MV-4-11 (cell line): ENCODE results near the gene TSPAN9.

Experiments used
- DNase-seq: peaks from one replicate; lab custom pipeline; 2025; lab: John Stamatoyannopoulos, UW

Gene TSPAN9

DNA sequence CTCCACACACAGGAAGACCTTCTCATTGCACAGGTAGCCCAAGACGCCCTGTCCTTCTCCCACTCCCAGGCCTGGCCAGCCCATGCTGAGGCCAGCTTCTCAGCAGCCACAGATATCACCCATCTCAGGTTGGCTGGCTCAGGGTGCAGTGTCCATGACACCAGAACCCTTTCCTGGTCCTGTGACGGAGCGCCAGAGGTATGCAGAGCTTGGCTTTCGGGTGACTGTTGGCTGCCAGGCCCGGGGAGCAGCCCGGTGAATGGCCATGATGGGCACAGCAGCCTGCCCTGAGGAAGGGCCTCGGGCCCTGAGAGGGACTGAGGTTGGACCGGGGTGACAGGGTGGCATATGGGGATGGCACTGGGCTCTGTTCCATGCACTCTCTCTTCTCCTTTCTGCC, 173.4 kb downstream of the TSPAN9 start:
- DNase-seq, result no peak

DNA sequence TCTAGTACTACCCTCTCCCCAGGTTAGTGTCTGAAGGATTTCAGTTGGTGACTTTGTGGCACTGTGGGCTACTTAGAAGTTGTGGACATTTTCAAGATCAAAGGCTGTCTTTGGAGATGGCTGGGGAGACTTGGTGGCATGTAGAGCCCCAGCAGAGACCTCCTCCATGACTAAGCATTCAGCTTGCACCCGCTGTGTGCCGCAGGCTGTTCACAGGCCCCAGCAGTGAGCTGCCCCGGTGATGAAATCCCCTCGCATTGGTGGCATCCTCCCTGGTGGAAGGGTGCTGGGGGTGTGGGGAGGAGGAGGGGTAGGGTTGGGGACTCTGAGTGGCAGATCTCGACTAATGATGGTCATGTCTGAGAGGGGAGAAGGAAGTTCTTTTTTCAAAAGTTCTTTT, 173.9 kb downstream of the TSPAN9 start:
- peak; percentile 59 for DNase-seq

DNA sequence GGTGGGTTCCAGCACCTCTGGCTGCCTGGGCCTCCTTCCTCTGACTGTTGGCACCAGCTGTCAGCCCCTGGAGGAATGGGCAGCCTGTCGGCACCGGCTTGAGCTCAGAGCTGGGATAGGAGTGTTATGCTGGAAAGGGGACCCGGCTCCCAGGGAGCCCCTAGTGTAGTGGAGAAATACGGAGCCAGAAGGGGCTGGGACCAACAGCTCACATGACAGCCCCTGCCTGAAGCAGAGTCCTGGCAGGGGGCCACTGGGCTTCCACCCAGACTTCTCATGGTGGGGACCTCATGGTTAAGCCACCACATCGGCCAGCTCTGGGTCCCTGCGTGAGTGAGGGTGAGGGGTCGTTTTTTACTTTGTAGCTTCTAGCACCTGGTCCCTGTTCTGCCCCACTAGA, 174.5 kb downstream of the TSPAN9 start:
- no peak for DNase-seq

DNA sequence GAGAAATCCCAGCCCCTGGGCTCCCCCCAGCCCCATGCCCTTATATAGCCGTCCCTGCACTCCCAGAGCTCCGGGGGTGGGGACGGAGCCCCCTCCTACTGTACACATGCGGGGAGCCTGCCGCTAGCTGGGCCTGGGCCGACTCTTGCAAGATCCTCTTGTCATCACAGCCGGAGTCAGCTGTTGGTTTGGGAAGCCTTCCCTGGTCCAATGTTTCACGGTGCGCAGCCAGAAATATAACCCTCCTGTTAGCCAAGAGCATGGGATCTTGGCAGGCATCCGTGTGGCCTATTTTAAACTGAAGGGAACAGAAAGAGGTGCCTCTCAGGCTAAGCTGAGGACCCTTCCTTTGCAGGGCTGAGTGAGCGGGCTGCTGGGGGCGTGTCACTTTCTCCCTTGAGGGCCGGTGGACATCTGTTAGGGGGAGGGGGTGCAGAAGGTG, 175.3 kb downstream of the TSPAN9 start:
- DNase-seq, result no peak

DNA sequence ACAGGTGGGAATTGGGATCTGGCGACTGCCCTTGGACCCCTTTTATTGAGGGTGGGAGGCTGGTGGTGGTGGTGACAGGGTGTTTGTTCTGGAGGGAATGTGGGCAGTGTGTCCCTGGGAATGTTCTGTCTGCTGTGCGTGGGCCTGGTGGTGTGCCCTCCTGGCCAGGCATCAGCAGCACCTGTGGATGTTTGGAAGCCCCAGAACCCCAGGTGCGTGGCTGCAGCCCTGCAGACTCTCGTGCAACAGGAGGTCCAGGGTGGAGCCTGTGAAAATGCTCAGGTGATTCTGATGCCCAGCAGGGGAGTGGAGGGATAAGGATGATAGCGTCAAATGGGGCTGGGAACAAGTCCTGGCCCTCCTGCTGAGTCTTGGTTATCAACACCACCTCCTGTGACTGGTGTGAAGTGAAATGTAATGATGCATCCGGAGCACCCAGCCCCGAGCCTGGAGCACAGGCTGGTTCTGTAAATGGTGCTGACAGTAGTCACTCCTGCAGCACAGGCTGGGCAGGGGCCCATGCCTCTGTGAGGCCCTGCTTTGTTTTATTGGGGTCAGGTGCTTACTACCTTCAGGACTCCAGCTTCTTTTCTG, 176.6 kb downstream of the TSPAN9 start:
- DNase-seq, result no peak

DNA sequence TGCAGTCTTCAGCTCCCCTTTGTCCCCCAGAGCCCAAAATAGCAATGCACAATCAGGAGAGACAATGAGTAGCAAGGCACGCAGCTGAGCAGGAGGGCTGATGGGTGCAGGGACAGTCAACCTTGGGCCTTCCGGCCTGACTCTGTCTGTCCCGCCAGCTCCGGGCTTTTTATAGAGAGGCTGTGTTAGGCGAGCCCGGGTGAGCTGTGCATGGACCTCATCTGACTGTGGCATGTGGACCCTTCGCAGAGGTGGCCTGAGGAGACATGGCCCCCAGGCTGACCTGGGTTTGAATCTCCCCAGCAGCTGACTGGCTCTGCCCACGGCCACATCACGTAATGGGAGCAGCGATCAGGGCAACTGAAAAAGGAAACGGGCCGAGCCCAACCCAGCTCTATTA, 177.9 kb downstream of the TSPAN9 start:
- no peak for DNase-seq

DNA sequence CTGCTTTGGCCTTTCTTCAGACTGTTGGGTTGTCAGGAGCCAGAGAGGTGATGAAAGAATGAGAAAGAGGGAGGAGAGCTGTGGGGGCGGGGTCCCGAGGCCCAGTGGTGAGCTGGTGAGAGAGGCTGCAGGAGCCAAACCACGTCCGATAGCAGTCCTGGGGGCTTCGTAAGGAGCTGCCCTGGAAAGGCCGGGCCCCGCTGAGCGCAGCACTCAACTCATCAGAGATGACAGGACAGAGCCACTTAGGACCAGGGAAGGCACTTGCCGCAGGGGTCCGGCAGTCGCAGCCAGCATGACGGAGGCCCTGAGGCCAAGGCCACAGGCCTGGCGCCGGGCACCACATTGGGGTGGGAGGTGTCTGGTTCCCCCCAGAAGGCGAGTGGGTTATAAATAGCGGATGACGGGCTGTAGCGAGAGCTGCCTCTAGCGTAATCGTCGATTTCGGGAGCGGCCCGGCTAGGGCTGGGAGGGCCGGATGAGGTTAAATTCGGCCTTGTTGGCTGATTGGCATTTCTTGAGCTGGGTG, 179.0 kb downstream of the TSPAN9 start:
- DNase-seq, result no peak

DNA sequence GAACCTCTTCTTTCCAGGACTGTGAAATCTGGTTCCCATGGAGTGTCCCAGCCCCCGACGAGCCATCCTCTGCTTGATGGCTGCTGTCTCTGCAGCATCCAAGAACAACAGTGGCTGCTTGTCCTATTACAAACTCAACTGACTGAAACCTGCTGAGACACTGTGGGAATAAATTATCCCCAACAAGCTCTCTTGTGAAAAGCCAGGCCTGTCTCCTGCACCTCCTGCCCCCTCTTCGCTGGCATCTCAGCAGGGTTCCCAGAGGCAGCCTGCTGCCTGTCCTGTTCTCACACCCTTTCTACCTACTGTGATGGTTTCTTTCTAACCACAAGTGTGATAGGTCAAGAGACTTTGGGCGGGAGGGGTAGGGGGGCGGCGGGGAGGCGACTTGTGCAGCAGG, 180.2 kb downstream of the TSPAN9 start:
- no peak for DNase-seq

DNA sequence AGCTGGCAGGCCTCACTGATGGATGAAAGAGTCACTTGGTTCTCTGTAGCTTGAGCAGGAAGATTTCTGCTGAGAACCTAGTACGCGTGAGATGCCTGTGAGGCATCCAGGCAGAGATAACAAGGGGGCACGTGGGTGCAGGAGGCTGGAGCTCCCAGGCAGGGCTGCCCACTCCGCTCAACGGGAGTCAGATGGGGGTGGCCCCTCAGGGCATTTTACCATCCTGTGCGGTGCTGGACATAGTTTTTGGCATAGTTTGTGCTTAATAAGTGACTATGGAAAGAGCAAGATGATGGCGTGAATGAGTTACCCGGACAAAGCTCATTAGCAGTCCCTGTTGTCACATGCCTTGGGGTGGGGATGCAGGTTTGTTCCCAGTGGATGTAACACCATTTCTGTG, 182.8 kb downstream of the TSPAN9 start:
- DNase-seq, result no peak

DNA sequence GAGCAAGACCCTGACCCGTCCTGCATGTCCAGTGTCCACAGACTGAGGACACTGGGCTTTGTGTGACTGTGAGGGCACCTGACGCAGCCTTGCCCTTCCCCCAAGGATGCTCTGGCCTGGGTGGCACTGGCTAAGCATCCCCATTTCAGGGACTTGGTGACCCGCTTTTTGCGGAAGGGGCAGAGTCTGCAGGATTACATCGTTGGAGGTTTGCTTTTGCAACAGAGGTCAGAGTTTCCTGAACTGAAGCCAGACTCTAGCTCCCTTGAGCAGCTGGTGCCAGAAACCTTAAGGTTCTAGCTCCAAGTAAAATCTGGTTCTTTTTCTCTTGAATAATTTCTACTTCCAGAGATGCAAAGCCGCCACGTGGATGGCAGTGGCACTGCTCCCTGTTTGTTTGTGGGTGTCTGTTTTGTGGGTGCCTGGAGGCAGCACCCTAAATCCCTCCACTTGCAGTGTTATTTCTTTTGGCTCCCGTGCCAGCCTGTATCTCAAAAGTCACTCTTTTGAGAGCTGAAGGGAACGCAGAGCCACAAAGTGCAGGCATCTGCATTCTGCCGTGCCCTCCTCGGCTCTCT, 184.7 kb downstream of the TSPAN9 start:
- no peak for DNase-seq

DNA sequence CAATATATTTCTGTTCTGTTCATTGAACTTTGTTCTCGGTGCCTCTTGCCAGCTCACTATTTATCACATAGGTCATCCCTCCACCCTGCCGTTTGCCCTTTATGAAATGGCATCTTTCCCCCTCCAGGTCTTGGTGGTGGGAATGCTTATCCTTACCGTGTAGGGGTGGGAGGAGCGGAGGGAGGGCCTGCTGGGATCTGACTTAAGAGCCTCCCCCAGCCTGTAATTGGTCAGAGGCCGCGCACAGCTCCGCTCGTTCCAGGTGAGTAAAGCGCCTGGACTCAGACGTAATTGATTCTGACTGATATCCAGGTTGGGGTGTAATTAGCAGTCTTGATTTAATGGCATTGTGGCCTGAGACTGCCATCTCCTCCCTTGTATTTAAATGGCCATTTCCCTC, 185.3 kb downstream of the TSPAN9 start:
- DNase-seq, result no peak

DNA sequence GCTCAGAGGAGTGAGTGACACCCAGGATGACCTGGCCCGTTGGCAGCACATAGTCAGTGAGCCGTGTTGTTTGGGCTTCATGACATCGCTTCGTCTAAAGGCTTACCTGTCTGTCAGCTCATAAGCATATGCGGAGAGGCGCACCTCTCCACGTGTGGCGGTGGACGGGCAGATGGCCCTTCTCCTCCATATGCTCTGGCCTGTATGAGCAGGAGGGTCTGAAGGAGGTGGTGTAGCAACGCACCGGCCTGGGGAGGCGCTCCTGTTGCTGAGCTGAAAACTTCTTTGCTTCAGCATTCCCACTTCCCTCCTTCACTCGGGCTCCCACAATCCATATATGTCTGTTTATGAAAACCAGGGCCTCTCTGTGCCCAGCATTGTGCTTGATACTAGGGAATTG, 186.1 kb downstream of the TSPAN9 start:
- DNase-seq, result no peak

DNA sequence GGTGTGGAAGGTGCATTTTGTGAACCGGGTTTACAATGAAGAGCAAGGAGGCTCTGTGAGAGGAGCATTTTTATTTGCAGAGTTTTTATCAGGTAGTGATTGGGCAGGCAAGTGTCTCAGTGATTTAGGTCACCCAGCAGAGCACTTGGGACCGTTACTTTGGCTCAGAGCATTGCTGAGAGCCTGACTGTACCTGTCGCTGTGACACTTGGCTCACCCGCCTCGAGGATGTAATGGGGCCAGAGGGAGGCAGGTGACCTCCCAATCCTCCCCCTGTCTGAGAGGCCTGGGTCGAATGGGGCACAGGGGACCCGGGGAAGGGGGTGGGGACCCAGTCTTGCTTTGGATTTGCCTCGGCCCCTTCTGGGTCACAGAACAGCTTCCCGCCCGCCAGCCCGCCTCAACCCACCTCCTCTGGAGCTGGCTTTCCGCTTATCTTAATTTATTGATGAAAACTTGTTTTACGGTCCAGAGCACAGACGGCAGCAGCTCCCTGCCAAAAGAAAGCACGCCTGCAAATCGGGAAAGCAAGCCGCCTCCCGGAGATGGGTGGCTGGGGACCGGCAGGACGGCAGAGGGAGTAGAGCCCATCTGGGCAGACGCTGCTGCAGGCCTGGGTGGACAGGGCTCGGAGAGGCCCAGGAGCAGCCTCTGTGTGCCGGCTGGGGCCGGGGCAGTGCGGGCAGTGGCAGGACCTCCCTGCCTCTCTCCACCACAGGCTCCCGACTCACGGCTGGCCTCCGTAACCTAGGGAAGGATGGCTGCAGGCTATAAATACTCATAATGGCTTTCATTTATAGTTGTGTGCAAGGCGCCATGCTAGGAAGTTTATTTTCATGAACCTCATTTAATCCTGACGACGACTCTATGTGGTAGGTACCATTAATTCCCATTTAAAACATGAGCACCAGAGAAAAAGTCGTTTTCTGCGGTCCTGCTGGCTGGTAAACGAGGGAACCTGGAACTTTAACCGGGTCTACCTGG, 187.1 kb downstream of the TSPAN9 start:
- no peak for DNase-seq

DNA sequence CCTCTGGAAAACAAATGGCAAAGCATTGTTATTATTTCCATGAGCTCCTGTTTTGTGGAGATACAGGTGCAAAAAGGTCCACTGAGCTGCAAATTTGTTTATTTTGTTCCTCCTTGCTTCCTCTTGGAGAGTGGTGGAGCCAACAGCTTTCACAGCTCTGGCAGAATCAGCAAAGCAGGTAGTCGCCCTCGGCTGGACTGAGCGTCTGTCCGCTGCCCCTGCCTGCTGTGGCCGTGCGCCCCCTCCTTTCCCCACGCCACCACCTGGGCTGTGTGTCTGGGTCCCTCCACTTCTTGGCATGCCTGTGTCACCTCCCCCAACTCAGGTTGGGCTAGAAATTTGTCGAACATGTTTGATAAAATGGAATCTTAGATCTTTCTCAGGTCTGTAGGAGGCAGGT, 188.2 kb downstream of the TSPAN9 start:
- DNase-seq, result no peak

DNA sequence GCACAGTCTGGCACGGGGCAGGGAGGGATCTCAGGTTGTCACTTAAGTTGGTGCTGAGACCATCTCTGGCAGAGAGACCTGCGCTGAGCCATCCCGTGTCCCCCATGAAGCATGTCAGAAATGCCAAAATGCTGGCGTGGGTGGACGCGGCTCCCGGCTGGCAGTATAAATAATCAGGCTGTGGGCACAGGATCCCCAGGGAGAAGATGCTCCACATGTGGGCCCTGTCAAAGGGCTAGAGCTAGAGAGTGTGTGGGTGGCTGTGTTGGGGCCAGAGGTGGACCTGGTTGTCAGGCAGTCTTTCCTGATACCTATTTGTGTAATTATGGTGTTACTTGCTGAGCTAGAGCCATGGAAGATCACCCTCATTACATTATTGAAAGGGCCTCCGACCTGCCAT, 189.5 kb downstream of the TSPAN9 start:
- no peak for DNase-seq

DNA sequence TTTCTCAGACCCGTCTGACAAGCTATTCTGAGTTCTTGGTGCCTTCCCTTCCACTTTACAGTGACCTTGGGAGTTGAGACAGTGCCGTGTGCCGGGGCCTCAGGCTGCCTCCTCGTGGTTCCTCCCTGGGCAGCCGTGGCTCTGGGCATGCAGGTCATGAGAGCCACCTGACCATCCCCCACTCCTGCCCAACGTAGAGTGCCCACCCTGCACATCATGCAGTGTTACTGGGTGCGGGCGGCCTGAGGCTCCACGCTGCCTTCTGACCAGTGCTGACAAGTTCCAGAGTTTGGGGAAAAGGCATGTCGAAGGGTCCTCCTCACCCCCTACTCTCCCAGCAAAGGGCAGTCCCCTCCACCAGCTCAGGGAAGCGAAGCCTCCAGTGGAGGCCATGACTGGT, 190.5 kb downstream of the TSPAN9 start:
- no peak for DNase-seq

DNA sequence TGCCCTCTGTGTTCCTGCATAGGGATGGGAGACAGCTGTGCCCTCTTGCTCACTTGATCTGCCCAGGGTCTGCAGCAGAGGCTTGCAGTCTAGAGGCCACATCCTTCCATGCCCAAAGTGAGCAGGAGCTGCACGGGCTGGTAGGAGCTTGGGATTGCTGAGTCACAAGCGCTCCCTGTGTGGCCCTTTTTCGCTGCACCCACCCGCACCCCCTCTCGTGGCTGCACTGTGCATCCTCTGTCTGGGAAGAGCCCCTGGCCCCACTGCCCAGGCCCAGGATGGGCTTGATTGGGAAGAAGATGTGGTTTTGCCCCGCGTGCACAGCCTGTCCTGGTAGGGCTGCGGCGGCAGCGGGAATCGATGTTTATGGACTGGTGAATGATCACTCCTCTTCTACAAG, 192.4 kb downstream of the TSPAN9 start:
- no peak for DNase-seq

DNA sequence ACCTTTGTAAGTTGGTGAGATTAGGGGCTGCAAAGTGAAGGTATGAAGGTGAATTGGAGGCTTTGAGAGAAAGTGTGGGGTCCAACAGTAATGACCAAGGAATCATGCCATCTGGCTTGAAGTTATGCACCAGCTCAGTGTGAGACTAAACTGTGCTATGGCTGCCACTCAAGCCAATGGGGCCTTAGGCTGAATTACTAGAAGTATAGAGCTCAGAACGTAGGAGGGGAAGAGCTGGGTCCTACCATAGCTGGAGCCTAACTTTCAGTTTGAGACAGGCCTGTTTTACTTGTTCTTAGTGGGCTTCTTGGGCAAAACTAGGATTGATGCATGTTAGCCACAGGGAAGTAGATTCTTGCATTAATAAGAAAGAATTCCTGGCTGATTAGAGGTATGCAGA, 194.0 kb downstream of the TSPAN9 start:
- DNase-seq, result no peak

DNA sequence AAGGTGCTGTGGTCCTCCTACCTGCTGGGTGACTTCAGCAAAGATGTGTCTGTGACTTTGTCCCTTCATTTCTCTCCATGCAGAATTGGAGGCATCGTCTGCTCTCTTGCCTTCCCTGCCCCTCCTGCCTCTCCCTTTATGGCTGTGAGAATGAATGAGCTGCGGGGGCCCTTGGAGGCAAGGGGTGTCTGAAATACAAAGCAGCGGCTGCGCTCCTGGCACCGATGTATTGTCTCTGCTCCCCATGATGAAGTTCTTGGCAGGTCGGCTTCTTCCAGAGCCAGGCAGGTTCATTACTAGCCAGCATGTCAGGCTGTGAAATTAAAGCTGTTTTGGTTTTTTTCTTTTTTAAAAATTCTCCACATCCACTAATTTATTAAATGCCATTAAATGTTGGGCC, 194.5 kb downstream of the TSPAN9 start:
- DNase-seq, result no peak

DNA sequence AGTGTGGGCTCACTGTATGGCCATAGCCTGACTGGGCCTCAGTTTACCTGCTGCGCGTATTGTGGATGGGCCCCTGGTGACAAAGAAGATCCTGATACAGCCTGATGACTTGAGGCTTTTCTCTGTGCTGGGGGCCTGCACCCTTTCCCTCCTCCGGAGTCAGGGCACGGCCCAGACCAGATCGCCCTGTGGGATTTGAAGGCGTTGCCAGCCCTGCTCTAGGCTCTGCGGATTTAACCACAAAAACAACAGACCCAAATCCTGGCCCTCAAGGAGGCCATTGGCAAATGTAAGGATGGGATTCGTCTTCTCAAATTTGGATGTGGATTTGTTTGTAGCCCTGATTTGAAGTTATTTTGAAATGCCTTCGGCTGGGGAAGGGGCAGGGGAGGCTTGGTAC, 195.8 kb downstream of the TSPAN9 start:
- DNase-seq, result no peak

DNA sequence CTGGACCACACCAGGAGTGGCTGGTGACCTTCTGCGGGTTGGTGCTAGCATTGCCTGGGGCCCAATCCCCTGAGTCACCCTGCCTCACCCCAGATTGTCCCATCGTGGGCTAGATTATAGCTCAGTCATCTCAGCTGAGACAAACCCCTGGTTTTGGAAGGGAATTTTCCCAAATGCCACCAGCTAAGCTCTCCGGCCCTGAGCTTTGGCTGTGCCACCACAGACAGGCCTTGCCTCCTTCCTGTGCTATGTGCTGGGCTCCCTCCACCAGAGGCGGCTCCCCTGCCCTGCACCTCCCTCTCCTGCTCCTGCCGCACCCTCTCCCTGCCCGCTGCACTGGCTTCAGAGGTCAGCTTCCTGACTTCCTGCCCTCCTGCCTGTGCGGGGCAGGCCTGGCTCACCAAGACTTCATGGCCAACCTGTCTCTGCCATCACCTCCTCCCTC, 196.3 kb downstream of the TSPAN9 start:
- DNase-seq, result no peak

DNA sequence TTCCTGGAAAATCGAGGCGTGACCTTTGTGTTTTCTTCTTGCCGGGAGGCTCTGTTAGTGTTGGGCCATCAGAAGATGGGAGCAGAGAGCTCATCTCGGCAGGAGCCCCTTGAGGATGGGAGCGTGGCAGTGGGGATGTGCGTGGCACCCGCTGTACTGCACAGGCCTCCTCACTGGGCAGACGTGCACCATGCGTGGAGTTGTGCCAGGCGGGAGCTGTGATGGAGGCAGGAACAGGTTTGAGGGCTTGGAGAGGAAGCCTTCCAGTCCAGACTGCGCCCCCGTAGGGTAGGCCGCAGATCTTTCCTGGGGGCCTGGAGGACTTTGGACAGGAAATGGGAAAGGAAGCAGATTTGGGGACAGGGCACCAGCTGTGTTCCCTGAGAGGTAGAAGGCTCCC, 197.5 kb downstream of the TSPAN9 start:
- DNase-seq, result no peak
